Inflammatory macrophage treated with lipopolysaccharide for 1 hour (primary cell): Measurements from ENCODE around the gene AMBP.
"Not testable (repeated sequence)": the region's sequence is repeated elsewhere in the genome, so short reads cannot be mapped to it uniquely, and the experiment has no call there.

Source experiments
- DNase-seq, 2 donors: peaks; one replicate each; pipeline ENCODE4 v3.0.0-alpha.2; 2020 to 2022

AMBP gene

DNA sequence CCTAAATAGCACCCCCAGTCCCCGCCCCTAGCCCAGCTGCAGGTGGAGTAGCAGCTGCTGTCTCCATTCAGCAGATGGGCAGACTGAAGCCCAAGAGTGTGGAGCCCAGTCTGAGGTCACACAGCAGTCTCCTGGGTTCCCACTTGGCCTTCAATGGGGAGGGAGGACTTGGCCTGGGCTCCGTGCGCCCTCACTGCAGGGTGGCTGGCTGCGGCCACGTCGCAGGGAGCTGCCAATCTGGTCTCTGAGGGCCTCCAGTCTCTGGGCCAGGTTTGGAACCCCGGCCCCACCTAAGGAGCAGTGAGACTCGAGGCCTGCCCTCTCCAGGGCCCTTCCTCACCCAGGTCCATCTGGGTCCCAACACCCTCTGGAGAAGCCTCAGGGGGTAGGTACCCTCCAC, 13.6 kb upstream of the AMBP start:
- DNase-seq = no peak

DNA sequence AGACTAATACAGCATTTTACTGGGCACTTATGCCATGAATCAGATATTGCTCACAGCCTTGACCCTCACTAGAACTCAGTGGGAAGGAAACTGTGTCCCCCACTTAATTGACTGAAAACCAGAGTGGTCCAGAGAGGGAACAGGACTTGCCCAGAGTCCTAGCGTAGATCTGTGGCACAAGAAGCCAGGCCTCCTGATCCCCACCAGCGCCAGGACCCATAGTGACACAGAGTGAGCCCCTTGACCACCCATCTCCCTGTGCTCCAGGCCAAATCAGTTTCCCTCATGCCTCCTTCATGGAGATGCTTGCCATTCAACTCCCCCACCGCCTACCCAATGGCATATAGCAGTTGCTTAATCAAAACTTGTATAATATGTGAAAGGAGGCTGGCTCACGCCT, 12.7 kb upstream of the AMBP start:
- DNase-seq = no peak

DNA sequence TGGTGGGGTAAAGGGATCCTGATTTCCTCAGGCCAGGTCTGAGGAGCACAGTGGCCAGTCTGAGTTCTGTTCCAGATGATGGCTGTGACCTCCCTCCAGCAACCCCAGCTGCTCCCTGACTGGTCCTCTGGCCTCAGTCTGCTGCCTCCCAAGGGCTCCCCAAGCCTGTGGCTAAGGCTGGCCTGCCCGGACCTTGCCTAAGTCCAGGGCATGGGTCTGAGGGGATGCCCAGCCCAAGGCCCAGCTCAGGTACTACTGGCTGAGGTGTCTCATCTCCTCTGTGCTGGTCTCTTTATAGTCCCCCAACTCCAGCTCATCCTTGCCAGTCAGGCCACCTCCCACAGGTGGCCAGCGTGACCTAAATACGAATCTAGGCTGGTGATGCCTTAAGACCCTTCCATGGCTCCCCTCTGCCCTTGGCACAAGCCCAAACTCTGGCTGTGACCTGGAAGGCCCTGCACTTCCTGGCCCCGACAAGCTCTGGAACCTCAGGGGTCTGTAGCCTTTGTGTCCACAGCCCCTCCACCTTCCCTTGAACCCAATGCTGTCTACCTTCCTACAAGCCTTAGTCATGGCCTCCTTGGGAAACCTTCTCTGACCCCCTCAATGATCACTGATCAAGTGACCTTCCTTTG, 11.2 kb upstream of the AMBP start:
- no peak for DNase-seq

DNA sequence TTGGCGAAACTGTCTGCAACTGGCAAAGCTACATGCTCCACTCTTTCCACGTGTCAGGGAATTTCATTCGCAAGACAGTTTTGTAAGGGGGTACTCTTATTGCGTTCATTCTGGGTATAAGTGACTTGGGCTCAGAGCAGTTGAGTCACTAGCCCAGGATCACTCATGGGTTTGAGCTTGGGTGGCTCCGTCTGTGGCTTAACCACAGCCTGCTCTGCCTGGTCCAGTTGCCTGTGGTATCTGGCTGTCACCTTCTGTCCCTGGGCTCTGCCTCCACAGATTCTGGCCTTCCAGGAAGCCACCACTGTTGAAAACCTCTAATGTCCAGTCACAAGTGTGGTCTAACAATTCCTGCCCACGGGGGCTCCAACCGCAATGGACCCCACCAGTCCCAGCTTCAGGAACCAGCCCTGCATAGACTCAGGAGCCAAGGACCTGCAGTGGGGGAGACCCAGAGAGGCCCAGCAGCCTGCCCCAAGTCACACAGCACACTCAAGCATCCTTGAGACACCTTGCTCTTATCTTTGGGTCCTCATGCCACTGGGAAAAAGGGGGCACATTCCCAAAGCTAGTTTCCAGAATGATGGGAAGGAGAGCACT, 10.6 kb upstream of the AMBP start:
- no peak for DNase-seq

DNA sequence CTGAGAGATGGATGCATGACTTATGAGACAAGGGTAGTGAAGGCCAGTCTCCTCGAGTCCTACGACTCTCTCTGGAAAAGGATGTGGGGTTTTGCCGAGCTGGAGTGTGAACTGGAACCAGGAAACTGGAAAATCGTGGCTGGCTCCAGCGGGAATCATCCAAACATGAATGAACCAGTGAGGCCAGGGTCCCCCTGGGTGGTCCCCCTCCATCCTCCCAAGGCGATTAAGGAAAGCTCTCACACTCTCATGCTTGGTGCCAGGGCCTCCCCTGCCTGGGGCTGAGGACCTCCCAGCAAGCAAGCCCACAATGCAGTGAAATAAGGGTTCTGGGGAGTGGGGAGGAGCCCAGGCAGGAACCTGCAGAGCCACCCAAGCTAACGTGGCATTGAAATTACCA, 9.6 kb upstream of the AMBP start:
- DNase-seq = no peak

DNA sequence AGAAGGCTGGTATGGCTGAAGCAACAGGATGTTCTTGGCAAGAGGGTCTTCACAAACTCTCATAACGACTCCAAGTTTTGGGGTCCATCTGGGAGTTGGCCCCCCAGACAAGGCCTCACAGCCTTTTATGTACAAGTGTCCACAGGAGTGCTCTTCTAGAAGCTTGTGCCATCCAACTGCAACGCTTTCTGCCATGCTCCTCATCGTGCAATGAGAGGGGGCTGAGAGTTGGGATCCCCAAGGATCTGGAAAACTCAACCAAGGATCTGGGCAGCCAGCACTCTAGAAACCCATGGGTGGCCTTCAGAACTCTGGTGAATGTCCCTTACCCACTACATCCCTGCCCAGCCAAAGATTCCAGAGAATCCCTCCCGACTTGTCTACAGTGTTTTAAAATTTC, 8.5 kb upstream of the AMBP start:
- no peak for DNase-seq

DNA sequence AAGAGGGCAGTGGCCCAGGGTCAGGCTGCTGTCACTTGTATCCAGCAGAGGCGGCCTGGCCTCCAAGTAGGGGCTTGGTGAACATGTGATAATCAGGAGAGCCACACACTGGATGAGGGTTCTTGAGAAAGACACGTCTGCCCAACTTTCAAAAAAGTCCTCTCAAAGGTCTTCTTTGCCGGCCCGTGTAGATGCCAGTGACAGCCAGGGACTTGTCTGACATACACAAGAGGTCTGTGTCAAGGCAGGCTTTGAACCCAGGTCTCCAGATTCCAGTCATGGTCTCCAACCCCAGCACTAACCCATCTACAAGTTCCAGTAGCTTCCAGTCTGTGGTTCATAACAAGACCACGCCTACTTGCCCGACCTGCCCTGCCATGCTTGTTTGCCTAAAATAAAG, 7.9 kb upstream of the AMBP start:
- DNase-seq = no peak

DNA sequence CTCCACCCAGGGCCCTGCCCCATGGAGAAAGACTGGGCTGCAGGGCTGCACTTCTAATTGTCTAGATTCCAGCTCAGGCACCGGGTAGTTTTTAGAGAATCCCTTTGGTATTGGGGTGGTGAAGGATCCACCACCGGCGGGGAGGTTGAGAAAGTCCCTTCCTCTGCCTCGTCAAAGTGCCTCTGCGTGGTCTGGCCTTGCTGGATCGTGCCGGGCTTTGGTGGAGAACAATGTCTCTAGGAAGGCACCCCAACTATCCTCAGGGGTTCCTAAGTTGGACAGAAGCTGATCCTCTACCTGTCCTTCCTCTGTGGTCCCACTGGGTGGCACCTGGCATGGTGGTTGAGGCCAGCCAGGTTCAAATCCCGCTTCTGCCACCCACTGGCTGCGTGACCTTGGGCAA, 7.3 kb upstream of the AMBP start:
- DNase-seq = no peak

DNA sequence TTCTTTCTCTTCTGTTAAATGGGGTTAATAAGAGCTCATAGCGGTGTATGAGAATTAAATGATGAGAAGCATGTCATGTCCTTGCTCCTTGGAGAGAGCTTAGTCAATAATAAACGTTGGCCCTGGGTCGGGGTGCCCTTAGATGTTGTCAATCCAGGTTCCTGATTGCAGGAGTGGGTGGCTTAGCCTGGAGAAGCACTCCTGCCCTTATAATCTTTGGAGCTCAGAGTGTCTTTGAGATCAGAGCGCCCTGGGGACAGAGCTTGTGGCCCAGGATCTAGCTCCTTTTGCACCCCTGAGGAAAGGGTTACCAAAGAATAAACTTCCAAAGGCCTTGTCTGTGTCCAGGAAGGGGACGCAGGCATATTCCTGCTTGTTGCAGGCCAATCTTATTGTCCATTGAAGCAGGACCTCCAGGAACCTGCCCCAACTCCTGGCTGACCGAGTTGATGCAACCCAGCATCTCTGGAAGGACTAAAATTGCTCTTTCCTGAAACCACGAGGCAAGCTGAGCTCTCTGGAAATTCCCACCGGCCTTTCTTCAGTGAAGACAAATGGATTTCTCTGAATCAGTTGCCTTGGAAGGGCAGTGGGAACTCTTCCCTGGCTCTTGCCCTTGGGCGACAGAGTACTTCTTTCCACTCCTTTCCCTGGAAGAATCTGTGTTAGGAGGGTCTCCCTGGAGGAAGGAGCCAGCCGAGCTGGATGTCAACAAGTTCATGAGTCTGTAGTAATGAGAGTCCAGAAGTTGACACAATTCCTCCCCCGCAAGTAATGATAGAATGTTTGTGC, 6.4 kb upstream of the AMBP start:
- DNase-seq = no peak

DNA sequence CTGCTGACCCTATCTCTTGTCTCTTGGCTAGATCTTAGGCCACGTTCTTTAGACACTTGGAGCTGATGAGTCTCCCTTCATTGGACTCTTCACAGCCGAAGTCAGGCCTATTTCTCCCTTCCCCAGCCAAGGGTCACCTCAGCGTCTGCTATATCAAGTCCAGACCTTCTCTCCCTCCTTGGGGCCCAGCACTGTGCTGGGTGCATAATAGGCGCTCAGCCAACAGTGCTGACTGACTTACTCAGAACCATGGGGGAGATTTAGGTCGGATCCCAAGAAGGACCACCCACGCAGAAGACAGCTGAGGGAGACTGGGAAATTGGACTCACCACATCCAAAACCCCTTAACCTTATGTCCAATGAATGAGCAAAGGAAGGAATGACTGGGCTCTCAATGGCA, 5.6 kb upstream of the AMBP start:
- DNase-seq = no peak

DNA sequence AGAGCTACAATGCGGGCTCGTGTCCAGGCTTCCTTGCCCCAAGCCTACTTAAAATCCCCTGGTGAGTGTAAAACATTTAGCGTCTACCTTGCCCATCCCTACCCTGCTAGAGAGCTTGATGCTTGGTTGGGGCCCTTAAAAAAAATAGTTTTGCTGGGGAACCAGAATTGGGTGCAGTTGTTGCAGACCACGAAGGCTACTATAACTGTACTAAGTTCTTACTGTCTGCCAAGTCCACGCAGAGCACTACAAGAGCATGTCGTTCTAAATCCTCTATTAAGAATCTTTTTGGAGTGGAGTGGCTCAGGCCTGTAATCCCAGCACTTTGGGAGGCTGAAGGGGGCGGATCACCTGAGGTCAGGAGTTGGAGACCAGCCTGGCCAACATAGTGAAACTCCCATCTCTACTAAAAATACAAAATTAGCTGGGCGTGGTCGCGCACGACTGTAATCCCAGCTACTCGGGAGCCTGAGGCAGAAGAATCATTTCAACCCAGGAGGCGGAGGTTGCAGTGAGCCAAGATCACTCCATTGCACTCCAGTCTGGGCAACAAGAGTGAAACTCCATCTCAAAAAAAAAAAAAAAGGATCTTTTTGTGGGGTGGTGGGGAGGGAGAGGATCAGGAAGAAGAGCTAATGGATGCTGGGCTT, 4.8 kb upstream of the AMBP start:
- DNase-seq = not testable (repeated sequence)

DNA sequence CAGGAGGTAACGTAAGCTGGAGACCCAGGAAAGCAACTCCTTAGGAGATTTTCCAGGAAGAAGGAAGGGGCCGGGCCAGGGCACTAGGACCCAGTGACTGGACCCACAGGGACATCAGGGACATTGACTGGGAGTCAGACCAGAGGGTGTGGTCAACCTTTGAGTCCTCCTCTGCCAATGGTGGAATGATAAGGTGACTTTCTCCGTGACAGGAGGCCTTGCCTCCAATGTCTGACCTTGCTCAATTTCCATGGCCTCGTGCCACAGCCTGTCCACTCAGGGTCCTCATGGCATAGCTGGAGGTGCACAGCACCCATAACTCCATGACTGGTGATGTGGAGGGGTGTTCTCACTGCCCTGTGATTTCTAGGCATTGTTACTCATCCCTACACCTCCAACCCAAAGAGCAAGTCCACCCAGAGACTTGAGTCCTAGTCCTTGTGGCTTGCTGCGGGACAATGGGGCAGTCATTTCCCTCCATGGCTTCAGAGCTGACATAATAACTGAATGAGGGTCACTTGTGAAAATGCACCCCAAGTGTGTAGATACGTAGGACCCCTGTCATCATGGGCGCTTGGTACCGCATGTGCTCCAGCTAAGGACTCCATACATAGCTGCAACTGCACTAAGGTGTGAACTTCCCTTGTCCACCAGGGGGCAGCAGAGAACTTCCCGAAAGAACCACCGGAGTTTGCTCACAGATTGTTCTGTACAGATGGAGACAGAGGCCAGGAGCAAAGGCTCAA, 4.1 kb upstream of the AMBP start:
- peak; percentile 58 to 95 for DNase-seq

DNA sequence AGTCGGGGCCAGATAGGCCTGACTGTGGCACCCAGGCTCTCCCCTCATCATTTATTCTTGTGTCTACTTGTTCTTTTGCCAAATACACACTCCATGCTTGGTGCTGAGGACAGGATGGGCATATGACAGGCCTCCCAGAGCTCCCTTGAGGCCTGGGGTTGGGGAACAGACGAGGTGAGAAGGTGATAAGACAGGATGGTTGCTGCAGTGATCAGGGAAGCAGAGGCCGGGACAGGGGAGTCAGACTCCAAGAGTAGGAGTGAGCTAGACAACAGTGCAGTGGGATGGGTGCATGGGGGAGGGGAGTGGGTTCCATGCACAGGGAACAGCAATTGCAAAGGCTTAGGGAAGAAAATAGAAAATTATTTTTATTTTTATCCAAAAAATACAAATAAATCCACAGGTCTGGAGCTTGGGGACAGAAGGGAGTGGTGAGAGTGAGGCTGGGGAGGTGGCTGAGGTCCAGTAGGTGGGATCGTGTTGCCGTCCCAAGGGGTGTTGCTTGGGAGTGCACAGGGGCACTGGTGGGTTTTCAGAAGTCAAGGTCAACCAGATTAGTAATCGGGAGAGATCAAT, 3.4 kb upstream of the AMBP start:
- no peak for DNase-seq

DNA sequence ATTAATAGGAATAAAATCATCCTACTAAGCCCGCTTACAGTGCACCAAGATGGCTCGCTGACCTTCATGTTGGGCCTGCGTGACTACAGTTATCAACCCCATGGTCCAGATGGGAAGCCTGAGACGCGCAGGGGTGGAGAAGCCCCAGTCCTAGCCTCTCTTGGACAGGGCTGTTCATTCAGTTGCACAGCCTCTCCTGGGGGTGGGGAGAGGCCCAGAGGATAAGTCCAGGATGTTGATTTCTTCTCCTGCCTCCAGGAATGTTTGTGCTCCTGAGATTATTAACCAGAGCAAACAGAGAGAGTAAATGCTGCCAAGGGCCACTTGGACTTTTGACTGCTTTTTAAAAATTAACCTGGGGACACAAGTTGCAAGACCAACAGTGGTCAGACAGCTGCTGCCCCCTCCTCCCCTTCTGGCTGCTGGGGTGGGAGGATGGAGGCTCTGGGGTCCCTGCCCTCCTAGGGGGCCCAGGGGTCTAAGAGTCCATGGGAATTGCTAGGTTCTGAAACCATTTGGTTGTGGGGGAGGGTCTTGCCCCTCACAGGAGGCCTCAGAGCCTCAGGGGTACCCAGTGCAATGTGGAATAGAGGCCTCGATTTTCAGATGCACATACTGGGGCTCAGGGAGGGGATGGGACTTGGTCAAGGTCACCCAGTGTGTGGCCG, 2.8 kb upstream of the AMBP start:
- no peak for DNase-seq

DNA sequence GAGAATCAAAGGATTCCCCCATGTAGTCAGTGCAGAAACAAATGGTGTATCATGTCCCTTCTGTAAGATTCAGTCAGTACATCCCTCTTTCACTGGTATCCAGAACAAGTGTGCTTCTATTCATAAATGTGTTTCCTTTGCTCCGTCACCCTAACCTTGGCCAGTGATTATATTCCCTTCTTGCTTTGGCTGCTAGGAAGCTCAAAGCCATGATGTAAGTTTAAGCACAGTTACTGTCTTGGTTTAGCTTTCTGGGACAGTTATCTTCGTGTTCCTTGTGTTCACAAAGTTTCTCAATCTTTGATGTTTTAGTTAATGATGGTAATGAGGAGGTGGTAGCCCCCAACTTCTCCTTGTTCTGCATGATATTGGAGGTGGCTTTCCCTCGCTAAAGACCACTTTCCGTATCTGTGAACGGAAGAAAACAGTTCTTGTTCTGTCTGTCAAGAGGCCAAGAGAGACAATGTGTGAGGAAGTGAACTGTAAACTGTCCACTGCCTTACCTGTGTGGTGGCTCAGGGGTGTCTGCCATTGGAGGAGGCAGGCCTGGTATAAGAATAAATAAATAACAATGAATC, 2.2 kb upstream of the AMBP start:
- no peak for DNase-seq

DNA sequence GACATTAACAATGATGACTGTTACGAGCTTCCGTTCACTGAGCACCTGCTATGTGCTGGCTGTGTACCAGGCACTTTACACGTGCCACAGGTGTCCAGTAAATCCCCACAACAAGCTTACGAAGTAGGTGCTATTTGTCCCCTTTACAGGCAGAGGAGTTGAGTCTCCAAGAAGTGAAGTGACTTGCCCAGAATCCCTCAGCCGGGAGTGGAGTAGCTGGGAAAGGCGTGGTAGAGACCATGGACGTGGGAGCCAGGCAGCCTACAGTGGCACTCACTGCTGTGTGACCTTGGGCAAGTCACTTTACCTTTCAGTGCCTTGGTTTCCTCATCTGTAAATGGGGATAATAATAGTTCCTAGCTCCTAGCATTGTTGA, 669 bp upstream of the AMBP start:
- DNase-seq = no peak

DNA sequence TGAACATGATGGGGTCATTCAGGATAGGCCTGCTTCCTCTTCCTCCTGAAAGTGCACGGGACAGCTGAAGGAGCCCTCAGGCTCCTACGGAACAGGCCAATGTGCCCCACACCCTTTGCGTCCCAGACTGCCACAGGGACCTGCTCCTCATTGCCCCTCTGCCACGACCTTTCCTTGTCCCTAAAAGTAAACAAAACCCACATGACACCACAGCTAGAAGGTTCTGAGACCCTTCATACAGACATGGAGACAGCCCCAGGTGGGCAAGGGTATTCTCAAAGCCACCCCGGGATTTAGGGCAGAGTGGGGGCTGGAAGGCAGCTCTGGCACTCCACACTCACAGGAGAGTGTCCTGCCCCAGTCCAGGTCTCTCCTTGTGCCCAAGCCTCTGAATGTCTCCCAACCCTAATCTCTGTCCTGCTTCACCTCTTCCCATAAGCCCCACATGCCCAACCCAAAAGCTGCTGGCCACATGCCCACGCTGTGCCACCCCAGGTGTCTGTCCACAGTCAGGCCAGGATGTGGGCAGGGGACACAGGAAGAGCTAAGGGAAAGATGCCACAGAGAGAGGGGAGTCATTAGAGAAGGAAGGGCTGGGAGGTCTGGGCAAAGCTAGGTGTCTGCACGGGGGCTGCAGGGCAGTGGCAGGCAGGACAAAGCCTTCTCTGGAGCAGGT, 800 bp downstream of the AMBP start:
- DNase-seq = no peak

DNA sequence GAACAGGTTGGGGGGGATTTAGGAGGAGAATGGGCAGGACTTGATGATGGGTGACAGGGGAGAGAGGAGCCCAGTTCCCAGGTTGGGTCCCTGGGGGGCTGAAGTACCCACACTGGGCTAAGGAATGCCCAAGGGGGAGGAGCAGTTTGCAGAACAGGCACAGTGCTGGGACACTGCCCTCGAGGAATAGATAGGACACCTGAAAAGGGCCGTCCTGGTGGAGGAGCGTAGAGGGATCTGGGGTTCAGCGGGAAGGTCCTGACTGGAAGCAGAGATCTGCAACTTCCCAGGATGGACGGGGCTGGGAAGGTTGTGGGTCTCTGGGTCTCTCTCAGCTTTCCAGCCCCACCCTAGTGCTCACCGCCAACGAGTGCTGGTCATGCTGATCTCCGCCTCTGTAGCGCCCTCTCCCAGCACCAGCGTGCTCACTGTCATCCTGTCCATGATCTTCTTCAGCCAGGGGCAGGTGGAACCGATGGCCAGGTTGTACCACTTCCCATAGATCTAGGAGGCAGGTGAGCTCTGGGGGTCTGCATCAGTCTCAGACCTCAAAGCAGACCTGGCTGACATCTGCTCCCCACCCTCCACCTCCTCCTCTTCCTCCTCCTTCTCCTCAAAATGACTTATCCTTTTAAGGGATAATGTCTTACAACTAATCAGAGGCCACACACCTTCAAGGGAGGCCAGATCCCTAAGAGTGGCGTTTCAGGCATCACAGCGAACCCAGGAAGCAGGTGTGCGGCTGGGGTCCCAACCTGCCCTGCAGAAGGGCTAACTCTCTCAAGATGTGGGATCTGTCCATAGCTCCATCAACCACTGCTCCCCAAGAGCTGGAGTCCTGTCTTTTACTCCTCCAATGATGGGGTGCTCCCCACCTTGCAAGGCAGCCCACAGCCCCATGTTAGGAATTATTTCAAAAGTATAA, 1.6 kb downstream of the AMBP start:
- DNase-seq = no peak

DNA sequence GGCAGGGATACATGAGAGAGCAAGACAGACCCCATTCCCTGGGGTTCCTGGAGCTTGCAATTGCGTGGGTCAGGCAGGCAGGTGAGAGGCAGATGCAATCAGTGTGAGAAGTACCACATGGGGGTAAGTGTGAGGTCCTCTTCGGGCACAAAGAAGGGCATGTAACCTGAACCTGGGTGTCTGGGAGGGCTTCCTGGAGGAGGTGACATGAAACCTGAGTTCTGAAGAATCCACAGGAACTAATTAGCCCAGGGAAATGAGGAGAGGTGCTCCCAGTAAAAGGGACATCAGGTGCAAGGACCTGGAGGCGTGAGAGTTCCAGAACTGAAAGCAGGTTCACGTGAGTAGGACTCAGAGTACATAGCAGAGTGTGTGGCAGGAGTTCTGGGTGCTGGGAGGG, 2.5 kb downstream of the AMBP start:
- no peak for DNase-seq
